ENCODE measurements around the gene COG5.

COG5 gene

DNA sequence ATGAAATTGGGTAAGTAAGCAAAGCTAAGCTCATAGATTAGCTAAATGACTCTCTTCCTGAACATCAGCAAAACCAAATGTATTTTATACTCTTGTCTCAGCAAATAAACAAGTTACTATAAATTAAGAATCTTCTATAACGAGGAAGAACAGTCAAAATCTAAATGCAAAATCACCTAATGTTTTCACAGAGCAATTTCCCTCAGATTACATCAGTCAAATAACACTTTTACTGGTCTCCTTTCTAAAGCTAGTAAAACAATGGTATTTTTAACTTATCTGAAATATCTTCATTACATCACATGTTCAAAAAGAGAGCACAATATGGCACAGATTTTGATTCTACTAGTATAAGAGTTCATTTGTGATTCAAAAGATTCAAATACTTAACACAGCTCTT, 110.3 kb downstream of the COG5 start:
- DNase-seq, result no peak

DNA sequence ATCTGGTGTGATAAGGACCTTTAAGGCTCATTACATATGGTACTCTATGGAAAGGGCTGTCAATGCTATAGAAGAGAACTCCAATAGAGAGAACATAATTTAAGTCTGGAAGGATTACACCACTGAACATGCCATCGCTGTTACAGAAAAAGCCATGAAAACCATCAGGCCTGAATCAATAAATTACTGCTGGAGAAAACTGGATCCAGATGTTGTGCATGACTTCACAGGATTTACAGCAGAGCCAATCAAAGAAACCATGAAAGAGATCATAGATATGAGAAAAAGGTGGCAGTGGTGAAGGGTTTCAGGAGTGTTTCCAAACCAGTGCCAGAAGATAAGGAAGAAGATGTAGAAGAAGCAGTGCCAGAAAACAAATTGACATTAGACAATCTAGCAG, 112.8 kb downstream of the COG5 start:
- no peak for DNase-seq

DNA sequence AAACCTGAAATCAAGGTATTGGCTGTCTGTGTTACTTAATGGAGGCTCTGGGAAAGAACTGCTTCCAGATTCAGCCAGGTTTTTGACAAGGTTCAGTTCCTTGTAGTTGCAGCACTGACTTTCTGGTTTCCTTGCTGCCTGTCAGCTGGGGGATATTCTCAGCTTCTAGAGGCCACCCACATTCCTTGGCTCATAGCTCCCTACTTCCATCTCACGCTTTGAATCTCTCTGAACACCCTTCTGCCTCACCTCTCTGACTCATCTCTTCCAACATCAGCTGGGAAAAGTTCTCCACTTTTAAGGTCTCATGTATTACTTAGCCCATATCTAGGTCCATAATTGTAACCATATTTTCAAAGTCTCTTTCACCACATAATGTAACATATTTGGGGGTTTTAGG, 116.7 kb downstream of the COG5 start:
- no peak for DNase-seq

DNA sequence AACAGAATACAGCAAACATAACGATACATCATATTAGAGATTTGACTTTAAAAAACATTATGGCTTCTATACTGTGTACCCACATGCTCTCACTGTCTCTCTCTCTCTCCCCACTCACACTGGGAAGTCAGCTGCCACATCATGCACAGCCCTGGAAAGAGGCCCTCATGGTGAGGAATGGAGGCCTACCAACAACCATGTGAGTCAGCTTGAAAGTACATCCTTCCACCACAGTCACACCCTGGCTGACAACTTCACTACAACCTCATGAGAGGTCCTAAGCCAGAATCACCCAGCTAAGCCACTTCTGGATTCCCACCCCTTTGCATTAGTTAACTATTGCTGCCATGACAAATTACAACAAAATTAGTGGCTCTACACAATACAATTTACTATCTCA, 117.2 kb downstream of the COG5 start:
- no peak for DNase-seq

DNA sequence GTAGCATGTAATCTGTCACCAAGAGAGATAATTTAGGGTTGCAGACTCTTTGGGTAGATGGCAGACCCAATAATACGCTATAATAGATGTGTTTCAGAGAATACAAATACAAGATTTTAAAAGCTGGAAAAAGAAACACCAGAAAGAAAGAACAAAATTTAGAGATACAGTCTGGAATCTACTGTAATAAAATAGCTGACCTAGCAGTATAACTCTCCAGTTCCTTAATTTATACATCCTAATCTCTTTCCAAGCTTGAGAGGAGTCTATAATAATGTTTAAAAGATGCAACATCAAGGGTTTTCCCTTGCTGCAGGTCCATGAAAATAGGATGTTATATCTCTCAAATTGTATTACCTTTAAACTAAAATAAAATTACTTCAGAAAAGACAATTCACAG, 121.0 kb downstream of the COG5 start:
- no peak for DNase-seq

DNA sequence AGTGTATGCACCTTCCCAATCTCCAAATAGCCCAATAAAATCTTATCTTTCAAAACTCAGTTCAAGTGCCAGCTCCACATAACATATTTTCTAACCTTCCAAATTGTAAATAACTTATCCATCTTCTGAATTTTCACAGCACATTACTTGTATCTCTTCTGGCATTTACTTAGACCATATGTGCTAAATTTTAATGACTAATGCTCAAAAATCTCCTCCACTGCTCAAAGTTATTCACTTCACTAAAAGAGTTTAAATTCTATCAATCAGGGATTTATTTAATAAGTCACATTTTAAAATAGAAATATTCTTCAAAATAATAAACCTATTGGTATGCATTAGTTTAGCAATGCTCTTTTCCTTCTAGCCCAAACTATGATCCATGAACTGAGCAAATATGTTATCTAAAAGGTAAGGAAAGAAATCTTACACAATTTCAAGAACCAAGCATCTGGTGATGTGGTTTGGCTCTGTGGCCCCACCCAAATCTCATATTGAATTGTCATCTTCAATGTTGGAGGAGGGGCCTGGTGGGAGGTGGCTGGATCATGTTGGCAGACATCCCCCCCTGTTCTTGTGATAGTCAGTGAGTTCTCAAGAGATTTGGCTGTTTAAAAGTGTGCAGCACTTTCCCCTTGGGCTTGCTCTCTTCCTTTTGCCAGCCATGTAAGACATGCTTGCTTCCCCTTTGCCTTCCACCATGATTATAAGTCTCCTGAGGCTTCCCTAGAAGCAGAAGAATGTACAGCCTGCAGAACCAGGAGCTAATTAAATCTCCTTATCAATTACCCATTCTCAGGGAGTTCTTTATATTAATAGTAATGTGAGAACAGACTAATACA, 121.9 kb downstream of the COG5 start:
- DNase-seq, result no peak

DNA sequence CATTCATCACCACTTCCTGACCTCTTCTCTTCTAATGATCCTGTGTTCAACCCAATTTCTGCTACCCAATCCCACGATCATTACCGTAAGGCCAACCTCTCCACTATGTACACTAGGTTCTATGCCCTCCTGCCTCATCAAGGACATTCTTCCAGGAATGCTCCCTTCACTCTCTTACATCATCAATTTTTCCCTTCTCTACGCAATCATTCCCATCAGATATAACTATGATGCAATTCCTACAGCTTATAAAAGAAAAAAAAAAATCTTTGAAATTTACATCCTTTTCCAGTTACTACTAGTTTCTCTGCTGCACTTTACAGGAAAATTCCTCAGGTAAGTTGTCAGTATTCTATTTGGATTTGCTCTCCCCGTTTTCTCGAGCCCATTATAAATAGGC, 124.7 kb downstream of the COG5 start:
- DNase-seq, result no peak

DNA sequence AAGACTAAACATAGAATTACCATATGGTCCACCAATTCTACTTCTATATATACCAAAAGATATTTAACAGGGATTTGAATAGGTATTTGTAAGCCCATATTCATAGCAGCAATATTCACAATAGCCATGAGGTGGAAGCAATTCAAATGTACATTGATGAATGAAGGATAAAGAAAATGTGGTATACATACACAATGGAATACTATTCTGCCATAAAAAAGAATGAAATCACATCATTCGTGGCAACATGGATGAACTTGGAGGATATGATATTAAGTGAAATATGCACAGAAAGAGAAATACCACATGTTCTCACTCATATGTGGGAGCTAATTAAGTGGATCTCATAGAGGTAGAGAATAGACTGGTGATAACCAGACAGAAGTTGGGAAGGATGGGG, 128.0 kb downstream of the COG5 start:
- no peak for DNase-seq

DNA sequence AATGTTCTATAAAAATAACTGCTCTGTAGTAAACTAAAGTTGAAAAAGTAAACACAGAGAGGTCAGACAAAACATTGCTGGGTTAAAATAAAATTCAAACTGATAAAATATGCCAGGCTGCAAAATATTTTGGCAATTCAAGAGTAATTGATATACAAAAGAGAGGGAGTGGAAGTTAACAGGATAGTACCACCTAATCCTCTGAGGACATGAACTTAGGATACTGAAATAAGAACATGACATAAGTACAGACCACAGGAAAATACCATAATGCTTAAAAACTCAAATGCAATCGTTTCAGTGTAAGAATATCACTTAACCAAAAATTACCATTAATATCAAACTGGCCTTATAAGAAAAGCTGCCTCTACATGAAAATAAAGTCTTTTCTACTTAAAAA, 131.5 kb downstream of the COG5 start:
- DNase-seq, result no peak

DNA sequence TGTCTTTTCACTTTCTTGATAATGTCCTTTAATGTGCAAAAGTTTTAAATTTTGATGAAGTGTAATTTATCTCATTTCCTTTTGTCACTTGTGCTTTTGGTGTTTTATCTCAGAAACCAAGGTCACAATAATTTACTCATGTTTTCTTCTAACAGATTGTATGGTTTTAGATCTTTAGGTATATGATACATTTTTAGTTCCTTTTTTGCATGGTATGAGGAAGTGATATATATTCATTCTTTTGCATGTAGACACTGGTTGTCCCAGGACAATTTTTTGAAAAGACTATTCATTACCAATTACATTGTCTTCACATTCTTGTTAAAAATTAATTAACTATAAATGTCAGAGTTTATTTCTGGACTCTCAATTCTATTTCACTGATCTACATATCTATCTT, 133.7 kb downstream of the COG5 start:
- DNase-seq, result no peak

DNA sequence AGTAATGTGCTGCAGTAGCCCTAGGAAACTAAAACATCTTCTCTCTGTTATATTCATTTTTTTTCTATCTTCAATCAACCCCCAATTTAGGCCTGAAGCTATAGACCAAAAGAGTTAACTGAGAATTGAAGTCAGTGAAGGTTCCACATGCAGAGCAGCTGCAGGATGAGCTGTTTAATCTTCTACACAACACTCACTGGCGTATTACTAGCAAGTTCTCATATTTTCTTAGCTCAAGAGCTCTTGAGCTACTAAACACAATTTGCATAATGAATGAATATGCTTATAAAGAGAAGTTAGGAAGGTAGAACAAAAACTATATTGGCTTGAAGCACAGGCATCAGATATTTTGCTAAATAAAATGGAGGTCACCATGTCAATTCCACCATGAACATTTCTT, 135.1 kb downstream of the COG5 start:
- DNase-seq, result no peak

DNA sequence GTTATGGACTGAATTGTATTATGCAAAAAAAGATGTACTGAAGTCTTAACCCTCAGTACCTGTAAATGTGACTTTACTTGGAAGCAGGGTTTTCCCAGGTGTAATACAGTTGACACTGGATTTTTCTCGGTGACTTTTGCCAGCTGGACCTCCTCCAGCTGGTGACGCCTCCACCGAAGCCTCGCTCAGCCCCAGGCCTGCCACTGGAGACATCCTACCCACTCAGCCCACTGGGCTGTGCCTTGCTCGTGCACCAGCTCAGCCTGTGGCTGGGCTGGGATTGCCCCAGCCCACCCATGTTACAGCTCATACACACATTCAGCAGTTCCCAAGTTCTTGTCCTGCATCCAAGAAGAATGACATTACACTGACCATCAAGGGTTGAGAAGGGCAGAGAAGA, 136.3 kb downstream of the COG5 start:
- DNase-seq, result no peak

DNA sequence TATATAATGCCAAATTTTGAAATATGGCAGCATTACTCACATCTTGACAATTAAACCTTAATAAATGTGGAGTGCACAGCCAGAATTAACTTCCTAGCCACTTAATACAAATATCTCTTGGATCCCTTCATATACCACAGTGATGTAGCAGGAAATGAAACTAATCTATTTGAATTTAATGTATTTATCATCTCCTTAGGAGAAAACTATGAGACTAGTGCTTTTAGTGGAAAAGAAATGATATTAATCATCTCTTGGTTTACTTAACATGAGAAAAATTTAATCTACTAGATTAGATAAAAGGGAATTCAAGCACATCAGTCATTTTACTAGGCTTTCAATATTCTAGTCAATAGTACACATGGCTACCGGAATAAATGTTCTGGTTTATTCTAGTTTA, 149.5 kb downstream of the COG5 start:
- no peak for DNase-seq

DNA sequence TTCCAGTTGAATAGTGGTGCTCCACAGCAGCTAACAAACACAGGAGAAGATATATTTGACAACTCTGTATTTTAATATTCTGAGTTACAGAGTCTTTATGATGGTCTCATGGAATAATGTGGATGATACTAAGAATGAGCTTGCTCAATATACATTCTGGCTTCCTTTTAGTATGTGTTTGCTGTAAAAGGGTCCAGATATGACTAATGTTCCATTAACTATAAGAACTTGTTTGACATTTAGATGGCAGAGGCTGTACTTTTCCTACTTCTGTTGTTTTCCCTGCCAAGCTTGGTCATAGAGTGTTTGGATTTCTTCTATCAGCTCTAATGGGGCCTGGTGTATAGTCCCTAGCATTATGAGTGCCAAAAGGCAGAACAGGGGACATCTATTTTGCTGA, 155.4 kb downstream of the COG5 start:
- no peak for DNase-seq

DNA sequence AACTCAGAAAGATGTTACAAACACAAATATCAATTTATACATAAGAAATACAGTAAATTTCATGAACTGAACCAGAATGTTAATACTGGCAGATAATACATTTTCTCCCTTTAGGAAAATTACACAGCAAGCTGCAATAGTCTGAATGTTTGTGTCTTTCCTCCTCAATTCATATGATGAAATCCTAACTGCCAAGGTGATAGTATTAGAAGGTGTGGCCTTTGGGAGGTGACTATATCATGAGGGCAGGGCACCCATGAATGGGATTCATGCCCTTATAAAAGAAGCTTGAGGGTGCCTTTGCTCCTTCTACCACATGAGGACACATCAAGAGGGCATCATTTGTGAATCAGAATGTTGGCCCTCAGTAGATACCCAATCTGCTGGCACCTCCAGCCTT, 158.2 kb downstream of the COG5 start:
- DNase-seq, result no peak

DNA sequence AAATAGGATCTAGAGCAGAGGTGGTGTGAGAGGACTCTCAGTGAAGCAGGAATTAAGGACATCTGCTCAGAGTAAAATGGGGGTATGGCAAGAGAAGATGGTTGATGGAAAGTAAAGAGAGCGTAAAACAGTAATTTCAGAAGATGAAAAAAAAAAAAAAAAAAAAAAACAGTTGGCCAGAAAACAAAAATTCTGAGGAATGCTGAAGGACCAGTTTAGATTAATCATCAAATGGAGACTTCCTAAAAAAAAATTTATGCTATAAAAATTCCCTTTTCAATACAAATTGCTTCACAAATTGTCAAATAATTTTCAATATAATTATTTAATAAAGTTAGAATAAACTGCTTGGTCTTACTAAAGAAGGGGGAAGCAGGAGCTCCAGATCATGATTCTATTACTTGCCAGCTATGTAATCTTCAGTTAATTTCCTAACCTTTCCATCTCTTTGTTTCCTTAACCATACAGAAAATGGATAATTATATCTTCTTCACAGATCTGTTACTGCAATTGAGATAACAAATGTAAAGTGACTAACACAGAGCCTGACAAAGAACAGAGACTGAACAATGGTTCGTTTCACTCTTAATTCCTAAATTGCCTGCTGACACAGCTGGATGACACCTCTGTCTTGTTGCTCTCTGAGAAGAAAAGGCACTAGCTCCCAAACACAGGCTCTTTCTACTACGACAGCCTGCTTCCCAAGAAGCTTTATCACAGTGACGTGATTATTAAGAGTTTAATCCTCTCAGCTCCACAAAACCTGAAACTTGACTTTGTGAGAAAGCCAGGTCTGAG, 158.8 kb downstream of the COG5 start:
- DNase-seq, result no peak

DNA sequence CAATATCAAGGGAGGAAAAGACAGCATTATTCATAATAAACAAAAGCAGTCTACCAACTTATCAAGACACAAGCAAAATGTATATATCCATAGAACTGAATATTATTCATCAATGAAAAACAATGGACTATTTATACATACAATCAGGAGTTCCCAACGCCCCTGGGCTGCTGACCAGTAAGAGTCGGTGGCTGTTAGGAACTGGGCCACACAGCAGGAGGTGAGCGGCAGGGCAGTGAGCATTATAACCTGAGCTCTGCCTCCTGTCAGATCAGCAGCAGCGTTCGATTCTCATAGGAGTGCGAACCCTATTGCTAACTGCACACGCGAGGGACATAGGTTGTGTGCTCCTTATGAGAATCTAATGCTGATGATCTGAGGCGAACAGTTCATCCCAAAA, 165.6 kb downstream of the COG5 start:
- no peak for DNase-seq

DNA sequence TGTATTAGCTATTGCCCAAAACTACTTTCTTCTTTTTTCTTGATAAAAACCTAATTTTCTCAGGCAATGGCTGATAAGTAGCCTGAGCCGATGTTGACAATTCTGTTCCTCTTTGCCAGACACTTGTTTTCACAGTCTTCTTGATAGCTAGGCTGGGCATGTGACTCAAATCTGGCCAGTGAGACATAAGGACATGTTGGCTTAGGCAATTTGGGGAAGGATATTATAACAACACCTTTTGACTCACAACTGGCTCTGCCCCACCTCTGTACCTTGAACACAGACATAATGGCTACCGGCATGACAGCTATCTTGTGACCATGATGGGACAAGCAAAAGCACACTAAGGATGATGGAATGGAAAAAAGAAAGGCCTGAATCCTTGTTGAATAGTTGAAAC, 166.7 kb downstream of the COG5 start:
- DNase-seq, result no peak

DNA sequence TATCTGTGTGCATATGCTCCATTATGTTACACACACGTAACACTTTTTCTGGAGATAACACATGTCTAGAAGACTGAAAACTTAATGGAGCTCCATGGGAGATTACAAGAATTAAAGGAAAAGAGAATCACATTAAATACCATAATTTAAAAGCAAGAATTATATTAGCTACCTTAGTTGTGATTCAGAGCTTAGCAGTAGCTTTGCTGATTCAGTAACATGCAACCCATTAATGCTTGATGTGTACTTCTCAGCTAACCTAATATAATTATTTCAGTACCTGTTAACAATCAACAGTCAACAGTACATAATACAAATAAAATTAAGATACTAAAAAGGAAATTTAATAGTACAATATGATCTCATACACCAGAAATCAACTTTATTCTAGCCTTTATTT, 167.6 kb downstream of the COG5 start:
- no peak for DNase-seq

DNA sequence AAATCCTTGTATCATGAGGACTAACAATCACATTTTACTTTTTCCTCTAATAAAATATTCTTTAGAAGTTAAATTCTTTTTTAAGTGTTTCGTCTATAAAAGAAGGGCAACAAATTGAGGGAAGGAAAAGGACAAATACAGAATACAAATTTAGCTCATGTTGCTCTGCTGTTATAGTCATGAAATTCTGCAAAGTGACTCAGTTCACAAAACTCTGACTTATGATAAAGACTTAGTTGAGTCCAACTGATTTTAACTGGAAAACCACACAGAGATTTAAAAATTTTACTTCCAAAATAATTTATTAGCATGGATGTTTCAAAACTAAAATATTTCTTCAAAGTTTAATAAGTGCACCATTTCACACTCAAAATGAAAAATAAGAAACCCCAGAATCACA, 168.9 kb downstream of the COG5 start:
- DNase-seq, result no peak

DNA sequence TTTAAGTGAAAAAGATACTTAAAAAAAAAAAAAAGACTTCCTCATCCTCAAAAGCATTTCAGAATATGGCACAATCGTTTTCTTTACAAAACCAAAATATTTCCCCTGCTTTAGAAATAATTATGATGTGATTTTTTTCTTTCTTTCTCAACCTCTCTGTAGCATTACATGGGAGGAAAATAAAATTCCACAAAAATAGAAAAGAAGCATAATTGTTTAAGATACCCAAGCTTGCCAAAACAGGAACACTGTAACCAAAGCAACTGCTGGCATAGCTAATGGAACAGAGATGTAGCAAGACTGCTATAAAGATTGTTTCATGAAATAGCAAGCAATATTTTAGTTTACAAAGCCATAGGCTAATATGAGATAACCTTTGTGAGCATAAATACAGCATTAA, 169.4 kb downstream of the COG5 start:
- no peak for DNase-seq

DNA sequence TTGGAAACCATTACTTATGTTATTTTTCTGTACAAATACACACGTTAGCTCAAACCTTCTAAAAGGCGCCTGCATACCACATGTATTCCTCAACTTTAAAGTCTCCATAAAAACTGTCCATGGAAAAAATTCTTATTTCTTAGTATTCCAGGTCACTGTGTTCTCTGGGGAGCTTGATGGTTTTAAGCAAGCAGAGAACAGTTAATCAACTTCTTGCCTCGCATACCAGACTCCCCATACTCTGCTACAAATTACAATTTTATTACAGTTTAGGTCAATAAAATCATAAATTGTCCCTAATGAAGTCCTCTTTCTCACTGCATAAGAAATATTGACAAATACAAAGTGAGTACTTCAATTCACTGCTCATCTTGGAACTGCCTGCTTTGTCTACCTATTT, 170.9 kb downstream of the COG5 start:
- no peak for DNase-seq

DNA sequence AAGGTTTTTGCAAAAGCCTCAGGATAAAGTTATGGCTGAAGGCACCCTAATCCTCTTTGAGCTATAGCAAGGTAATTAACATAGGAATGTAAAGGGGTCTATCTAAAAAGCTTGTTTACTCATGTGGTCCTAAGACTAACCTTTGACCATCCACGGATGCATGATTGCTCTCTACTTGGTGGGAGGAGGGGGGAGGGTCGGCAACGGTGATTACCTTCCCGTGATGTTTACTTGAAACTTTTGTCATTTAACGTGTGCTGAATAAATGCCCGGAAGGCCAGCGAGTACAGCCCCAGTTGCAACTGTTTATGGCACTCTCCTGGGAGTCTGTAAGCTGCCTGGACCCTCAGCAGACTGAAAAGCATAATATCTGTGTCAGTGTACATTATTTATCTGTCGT, 172.8 kb downstream of the COG5 start:
- no peak for DNase-seq

DNA sequence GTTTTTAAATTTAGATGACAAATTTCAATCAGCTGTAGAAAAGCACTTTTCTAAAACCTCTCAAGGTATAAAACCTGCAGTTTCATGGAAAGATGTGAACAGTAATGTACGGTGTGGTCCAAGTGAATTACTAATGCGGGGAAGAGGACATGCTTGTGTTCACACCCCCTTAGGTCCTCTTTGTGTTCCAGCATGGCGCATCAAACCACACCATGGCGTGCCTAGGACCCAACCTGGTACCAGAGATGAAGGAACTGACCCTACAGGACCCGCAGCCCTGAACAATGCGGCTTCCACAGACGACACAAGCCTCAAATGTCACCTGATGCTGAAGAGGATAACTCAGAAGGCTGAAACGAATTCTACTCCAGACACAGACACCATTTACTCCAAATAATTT, 175.1 kb downstream of the COG5 start:
- no peak for DNase-seq

Data from activated naive CD4-positive, alpha-beta T cell treated with anti-CD3 and anti-CD28 coated beads, Interleukin-2, amount 50 U/mL, for 16 hours (primary cell).